ENCODE data around the gene NDUFB2. TPM values are rescaled to one million over a fixed set of nuclear protein-coding genes. Genes with fewer than 3 reads are reported as not detected.
A peak's percentile ranks its signal among the peaks of the same experiment; 100 is the strongest.

The NDUFB2 gene
- total and polyA plus RNA-seq, 9 of the 15 experiments (the other 6 are each of a cell fraction or from before 2014, with no cell fraction given), result 220 to 2,075 (median 320) TPM

DNA sequence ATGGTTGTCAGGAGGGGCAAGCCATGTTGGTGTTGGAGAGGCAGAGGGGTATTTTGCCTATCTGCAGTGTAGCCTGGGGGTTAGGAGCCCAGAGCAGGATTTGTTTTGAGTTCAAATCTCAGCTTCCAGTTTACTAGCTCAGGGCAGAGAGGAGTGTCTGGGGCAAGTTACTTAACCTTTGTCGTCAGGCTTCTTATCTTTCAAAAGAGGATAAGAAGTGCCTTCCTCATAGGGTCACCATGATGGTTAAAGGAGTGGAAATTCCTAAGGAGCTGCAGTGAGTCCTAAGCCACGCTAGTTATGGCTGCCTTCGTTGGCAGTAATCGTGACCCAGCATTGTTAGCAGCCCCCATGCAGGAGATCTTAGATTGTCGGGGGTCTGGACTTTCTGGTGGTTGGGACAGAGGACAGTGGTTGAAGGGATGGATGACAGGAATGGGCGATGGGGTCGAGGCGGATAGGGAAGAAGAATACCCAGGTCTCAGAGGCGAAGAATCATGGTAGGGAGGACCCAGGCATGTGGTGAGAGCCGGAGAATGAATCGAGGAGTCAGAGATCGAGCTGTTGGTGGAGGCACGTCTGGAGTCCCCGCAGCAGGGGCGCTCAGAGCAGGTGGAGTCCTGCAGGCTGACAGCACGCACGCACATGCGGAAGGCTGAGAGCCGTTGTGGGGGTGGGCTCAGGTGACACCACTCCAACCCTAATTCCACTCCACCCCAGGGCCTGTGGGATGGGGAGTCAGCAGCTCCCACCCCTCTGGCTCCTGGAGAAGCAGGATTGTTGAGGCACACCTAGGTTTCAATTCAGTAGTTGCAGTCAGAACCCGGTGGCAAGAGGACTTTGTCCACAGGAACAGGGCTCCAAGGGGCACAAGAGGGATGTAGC lies 12.2 kb upstream of the NDUFB2 start:
- no TSS peak for BruUV-seq (replicated peaks)
- ATAC-seq, result peak; percentile 11; the same call in 1 of the 3 replicates
- Histone ChIP-seq H3K36me3 (ENCODE audit: control insufficient read depth, insufficient read depth, low read length) (0 out of 3 replicates have a peak, but pooled peaks cover 3% of the 10 kb centered on the region), H3K27me3 (ENCODE audit: control insufficient read depth in 2 of 2, insufficient read depth in 2 of 2, low read length in 2 of 2) (no peaks in the 10 kb centered on the region), H3K9me1 (ENCODE audit: control insufficient read depth, insufficient read depth, low read length) (no peaks in the 10 kb centered on the region), H3K9me3 (replicated peaks; ENCODE audit: control insufficient read depth, insufficient read depth, low read depth, low read length) (no peaks in the 10 kb centered on the region), H3K9ac (ENCODE audit: insufficient read depth in 1 of 2, low read depth in 2 of 2, low read length in 2 of 2) (peak overlapping the region in 1 of 2 experiments; percentile 20; a peak in 1 of 4 replicates), H3K4me1 (replicated peaks in 1 of 2; ENCODE audit: control insufficient read depth in 2 of 2, insufficient read depth in 2 of 2, low read length in 2 of 2) (peaks cover 0 to 3% of the 10 kb centered on the region in 2 experiments; a peak in 1 of 5 replicates), H4K20me1 (replicated peaks; ENCODE audit: control insufficient read depth, insufficient read depth, low read length) (peaks cover 7% of the 10 kb centered on the region; the same call in 1 of the 2 replicates), H3K4me2 (ENCODE audit: insufficient read depth, low read length) (no peak overlapping the region), H2AFZ (ENCODE audit: low read depth, low read length) (no peak overlapping the region), H3K27ac (ENCODE audit: extremely low read depth, low read depth, low read length) (no peak overlapping the region), H3K4me3 (no peak overlapping the region), H3K79me2 (ENCODE audit: control insufficient read depth, insufficient read depth, low read length) (no peaks in the 10 kb centered on the region)
- no peak for FAIRE-seq
- intact Hi-C loops (cut with micrococcal nuclease), result no loop called here
- CTCF ChIA-PET (ENCODE audit: low intra/inter-chr PET ratio), result no interaction called here
- 0 out of 2 replicates have a peak, but pooled peaks have one; percentile 27 for TF ChIP-seq POLR2G (IDR thresholded peaks at IDR 0.05; ENCODE audit: low read depth, low read length)
- TF ChIP-seq KDM1A (IDR thresholded peaks at IDR 0.05), result peak; percentile 36 to 38; a peak in 1 of 4 replicates
- TF ChIP-seq SMC3 (conservative IDR thresholded peaks at IDR 0.05; ENCODE audit: insufficient read depth, low read depth, low read length), result no peak
- TF ChIP-seq RCOR1 (IDR thresholded peaks at IDR 0.05; ENCODE audit: borderline replicate concordance in 1 of 2, low read depth in 2 of 2, low read length in 2 of 2), result 0 out of 4 replicates have a peak, but pooled peaks of 1 of the 2 experiments have one; percentile 8
- POLR2A ChIA-PET, result interaction anchor here (0.7 to 2.2 kb wide), 3 partner anchors 9 to 322 kb away, joined by 4 to 7 read pairs (median 6); partner anchors contain the start of gene NDUFB2
- DNase-seq (ENCODE audit: extremely low read depth in 1 of 4, low spot score in 3 of 4), result no peak
- 59% methylated on average over 20 of the region's 20 CpGs for WGBS (ENCODE audit: insufficient coverage, low coverage, missing lambda C conversion rate)
- in situ Hi-C loops (cut with MboI), result no loop called here

All from K562 (cell line).